SK-N-SH treated with all-trans-retinoic acid at 6 μM for 48 hours (cell line): Measurements from ENCODE around the gene VRK2.

Experiments
- ARNTL ChIP-seq: fragments of 450-650 bp; formaldehyde crosslinking; IDR thresholded peaks from 2 replicates; pipeline ENCODE4 v1.5.0; 2020; ENCODE audit warnings: low read depth, mild to moderate bottlenecking, moderate library complexity, borderline replicate concordance
- BACH2 ChIP-seq: fragments of 250-450 bp; sonication (Bioruptor Pico); IDR thresholded peaks from 2 replicates; pipeline ENCODE4 v1.9.0; 2021; ENCODE audit warnings: mild to moderate bottlenecking, borderline replicate concordance
- OSR1 ChIP-seq: fragments of 250-450 bp; sonication (Bioruptor Pico); IDR thresholded peaks from 2 replicates; pipeline ENCODE4 v1.8.0; 2022; ENCODE audit warnings: moderate library complexity, mild to moderate bottlenecking, inconsistent platforms
- PPARA ChIP-seq: fragments of 250-450 bp; sonication (Bioruptor Pico); IDR thresholded peaks from 2 replicates; pipeline ENCODE4 v1.5.0; 2020; ENCODE audit warnings: mild to moderate bottlenecking, borderline replicate concordance
- RARB ChIP-seq: fragments of 250-450 bp; sonication (Bioruptor Pico); IDR thresholded peaks from 2 replicates; pipeline ENCODE4 v1.8.0; 2021; ENCODE audit warnings: mild to moderate bottlenecking, moderate library complexity
- SNAI2 ChIP-seq: fragments of 250-450 bp; sonication (Bioruptor Pico); IDR thresholded peaks from 2 replicates; pipeline ENCODE4 v1.5.0; 2020; ENCODE audit warnings: mild to moderate bottlenecking, moderate library complexity
- ZNF8 ChIP-seq: fragments of 450-650 bp; formaldehyde crosslinking; IDR thresholded peaks from 2 replicates; pipeline ENCODE4 v1.5.0; 2020; ENCODE audit warnings: mild to moderate bottlenecking, moderate library complexity
- TF ChIP-seq, protein P1 (sequence below): fragments of 250-450 bp; sonication (Bioruptor Pico); IDR thresholded peaks from 2 replicates; pipeline ENCODE4 v1.8.0; 2020; ENCODE audit warnings: mild to moderate bottlenecking, moderate library complexity, borderline replicate concordance

DNA sequence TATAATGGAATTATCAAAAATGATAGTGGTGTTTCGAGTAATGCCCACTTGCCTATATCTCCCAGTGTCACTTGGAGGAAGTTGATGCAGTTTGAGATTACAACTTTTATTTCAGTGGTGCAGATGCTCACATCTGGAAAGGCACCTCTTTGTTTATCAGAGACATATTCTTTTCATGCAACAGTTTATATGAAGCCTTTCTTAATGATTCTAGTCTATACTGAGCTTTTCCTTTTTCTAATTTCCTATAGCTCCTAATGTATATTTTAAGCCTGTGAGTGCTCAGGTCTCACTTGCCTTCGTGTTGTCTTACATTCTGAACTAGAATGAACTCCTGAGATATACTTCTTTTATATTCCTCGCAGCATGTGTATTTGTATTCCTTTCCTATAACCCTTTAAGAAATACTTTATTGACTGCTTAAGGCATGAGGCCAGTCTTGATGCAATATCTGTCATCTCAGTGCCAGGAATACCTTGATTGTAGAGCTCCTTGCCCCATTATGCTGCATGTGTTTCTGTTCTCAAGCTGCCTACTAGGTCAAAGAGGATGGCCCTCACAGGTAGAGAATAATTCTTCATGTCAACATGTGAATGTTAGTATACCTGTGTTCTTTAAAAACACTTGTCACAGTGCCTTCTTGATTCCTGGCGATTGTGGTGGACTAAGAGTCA, 52.6 kb downstream of the VRK2 start:
- TF ChIP-seq, protein P1, sequence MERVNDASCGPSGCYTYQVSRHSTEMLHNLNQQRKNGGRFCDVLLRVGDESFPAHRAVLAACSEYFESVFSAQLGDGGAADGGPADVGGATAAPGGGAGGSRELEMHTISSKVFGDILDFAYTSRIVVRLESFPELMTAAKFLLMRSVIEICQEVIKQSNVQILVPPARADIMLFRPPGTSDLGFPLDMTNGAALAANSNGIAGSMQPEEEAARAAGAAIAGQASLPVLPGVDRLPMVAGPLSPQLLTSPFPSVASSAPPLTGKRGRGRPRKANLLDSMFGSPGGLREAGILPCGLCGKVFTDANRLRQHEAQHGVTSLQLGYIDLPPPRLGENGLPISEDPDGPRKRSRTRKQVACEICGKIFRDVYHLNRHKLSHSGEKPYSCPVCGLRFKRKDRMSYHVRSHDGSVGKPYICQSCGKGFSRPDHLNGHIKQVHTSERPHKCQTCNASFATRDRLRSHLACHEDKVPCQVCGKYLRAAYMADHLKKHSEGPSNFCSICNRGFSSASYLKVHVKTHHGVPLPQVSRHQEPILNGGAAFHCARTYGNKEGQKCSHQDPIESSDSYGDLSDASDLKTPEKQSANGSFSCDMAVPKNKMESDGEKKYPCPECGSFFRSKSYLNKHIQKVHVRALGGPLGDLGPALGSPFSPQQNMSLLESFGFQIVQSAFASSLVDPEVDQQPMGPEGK (CRISPR knock-in tag): no peak
- TF ChIP-seq RARB: no peak
- TF ChIP-seq ZNF8: no peak
- no peak for TF ChIP-seq BACH2 (CRISPR knock-in tag)
- TF ChIP-seq PPARA (CRISPR knock-in tag): no peak
- no peak for TF ChIP-seq ARNTL (CRISPR knock-in tag)
- no peak for TF ChIP-seq OSR1
- no peak for TF ChIP-seq SNAI2 (CRISPR knock-in tag)
